WTC11 (cell line): ENCODE measurements around the gene EFNB3. TPM values are rescaled to one million over a fixed set of nuclear protein-coding genes. Genes with fewer than 3 reads are reported as not detected.

Experiments used
- ATAC-seq: fragments of 200-7000 bp; cut with Tn5 transposase; 2 replicates; pipeline ENCODE4 v1.10.0; 2021; ENCODE audit warnings: mild to moderate bottlenecking, moderate library complexity
- CTCF ChIA-PET: fragments of 300-600 bp; sonication (Branson Sonifier 250); formaldehyde crosslinking; loops from one replicate; lab custom pipeline; 2021; ENCODE audit warnings: antibody characterized with exemption; lab: Charles Lee
- POLR2A ChIA-PET: fragments of 350-600 bp; sonication (Branson Sonifier 250); formaldehyde crosslinking; loops from one replicate; lab custom pipeline; 2021; ENCODE audit warnings: antibody characterized with exemption; lab: Charles Lee
- DNase-seq: peaks from one replicate; pipeline ENCODE4 v3.0.0; 2021; ENCODE audit warnings: low spot score
- H3K27ac Mint-ChIP-seq: 2 replicates; pipeline ENCODE4 v1.8.0; 2021; ENCODE audit warnings: mixed read lengths
- H3K27me3 Mint-ChIP-seq: 2 replicates; pipeline ENCODE4 v1.8.0; 2021; ENCODE audit warnings: low read depth, mild to moderate bottlenecking, moderate library complexity, mixed read lengths
- H3K36me3 Mint-ChIP-seq: 2 replicates; pipeline ENCODE4 v1.8.0; 2021; ENCODE audit warnings: mixed read lengths
- H3K4me1 Mint-ChIP-seq: 2 replicates; pipeline ENCODE4 v1.8.0; 2022; ENCODE audit warnings: mixed read lengths
- H3K4me3 Mint-ChIP-seq: 2 replicates; pipeline ENCODE4 v1.8.0; 2021; ENCODE audit warnings: mild to moderate bottlenecking, moderate library complexity, mixed read lengths
- H3K9me3 Mint-ChIP-seq: 2 replicates; pipeline ENCODE4 v1.8.0; 2021; ENCODE audit warnings: mixed read lengths
- CREB1 ChIP-seq: sonication (generic); formaldehyde crosslinking; IDR thresholded peaks from 2 replicates; pipeline ENCODE4 v1.8.0; 2023; ENCODE audit warnings: mild to moderate bottlenecking, missing genetic modification reagents
- FOXJ3 ChIP-seq: sonication (generic); formaldehyde crosslinking; IDR thresholded peaks from 2 replicates; pipeline ENCODE4 v1.9.0; 2021; ENCODE audit warnings: missing genetic modification reagents, mild to moderate bottlenecking, borderline replicate concordance
- FOXP1 ChIP-seq: sonication (generic); formaldehyde crosslinking; IDR thresholded peaks from 2 replicates; pipeline ENCODE4 v1.8.0; 2022; ENCODE audit warnings: missing genetic modification reagents, mild to moderate bottlenecking, moderate library complexity, borderline replicate concordance
- GRHL2 ChIP-seq: fragments of 250-450 bp; sonication (Bioruptor Pico); IDR thresholded peaks from 2 replicates; pipeline ENCODE4 v1.8.0; 2022; ENCODE audit warnings: mild to moderate bottlenecking, moderate library complexity; ENCODE audit not compliant: insufficient replicate concordance, severe bottlenecking
- GTF2I ChIP-seq: fragments of 250-450 bp; sonication (Bioruptor Pico); conservative IDR thresholded peaks from 2 replicates; pipeline ENCODE4 v1.4.0; 2021; ENCODE audit warnings: mild to moderate bottlenecking
- HMGXB4 ChIP-seq: sonication (generic); formaldehyde crosslinking; IDR thresholded peaks from 2 replicates; pipeline ENCODE4 v1.8.1; 2023; ENCODE audit warnings: mild to moderate bottlenecking, moderate library complexity, missing genetic modification reagents
- MXD4 ChIP-seq: fragments of 250-450 bp; sonication (Bioruptor Pico); IDR thresholded peaks from 2 replicates; pipeline ENCODE4 v1.8.0; 2021; ENCODE audit warnings: mild to moderate bottlenecking, moderate library complexity, borderline replicate concordance
- NFATC4 ChIP-seq: fragments of 250-450 bp; sonication (Bioruptor Pico); IDR thresholded peaks from 2 replicates; pipeline ENCODE4 v1.9.0; 2021; ENCODE audit warnings: mild to moderate bottlenecking
- NFYB ChIP-seq: sonication (generic); formaldehyde crosslinking; conservative IDR thresholded peaks from 2 replicates; pipeline ENCODE4 v1.8.0; 2022; ENCODE audit warnings: low read depth, missing genetic modification reagents
- NR1H2 ChIP-seq: sonication (generic); formaldehyde crosslinking; IDR thresholded peaks from 2 replicates; pipeline ENCODE4 v1.9.0; 2021; ENCODE audit warnings: mild to moderate bottlenecking, moderate library complexity, missing genetic modification reagents
- PRDM15 ChIP-seq: sonication (generic); formaldehyde crosslinking; IDR thresholded peaks from 2 replicates; pipeline ENCODE4 v1.8.0; 2022; ENCODE audit warnings: missing genetic modification reagents
- SMAD3 ChIP-seq: sonication (generic); formaldehyde crosslinking; IDR thresholded peaks from 2 replicates; pipeline ENCODE4 v1.8.0; 2022; ENCODE audit warnings: missing genetic modification reagents, mild to moderate bottlenecking, borderline replicate concordance
- TCF7 ChIP-seq: sonication (generic); formaldehyde crosslinking; IDR thresholded peaks from 2 replicates; pipeline ENCODE4 v1.8.0; 2022; ENCODE audit warnings: mild to moderate bottlenecking, low read depth, missing genetic modification reagents, moderate library complexity
- USF1 ChIP-seq: sonication (generic); formaldehyde crosslinking; IDR thresholded peaks from 2 replicates; pipeline ENCODE4 v1.8.0; 2022; ENCODE audit warnings: mild to moderate bottlenecking, missing genetic modification reagents
- ZBTB43 ChIP-seq: sonication (generic); formaldehyde crosslinking; IDR thresholded peaks from 2 replicates; pipeline ENCODE4 v1.8.1; 2023; ENCODE audit warnings: mild to moderate bottlenecking, missing genetic modification reagents
- ZNF219 ChIP-seq: sonication (generic); formaldehyde crosslinking; IDR thresholded peaks from 2 replicates; pipeline ENCODE4 v1.8.0; 2023; ENCODE audit warnings: missing genetic modification reagents, mild to moderate bottlenecking, borderline replicate concordance
- ZNF396 ChIP-seq: fragments of 250-450 bp; sonication (Bioruptor Pico); IDR thresholded peaks from 2 replicates; pipeline ENCODE4 v1.8.0; 2021; ENCODE audit warnings: mild to moderate bottlenecking, moderate library complexity, borderline replicate concordance
- ZNF425 ChIP-seq: fragments of 250-450 bp; sonication (Bioruptor Pico); conservative IDR thresholded peaks from 2 replicates; pipeline ENCODE4 v1.9.0; 2021; ENCODE audit warnings: mild to moderate bottlenecking
- ZNF671 ChIP-seq: fragments of 250-450 bp; sonication (Bioruptor Pico); IDR thresholded peaks from 2 replicates; pipeline ENCODE4 v1.8.0; 2021; ENCODE audit warnings: mild to moderate bottlenecking
- total RNA-seq: library from RNA; stranded (reverse); gene quantifications from 3 replicates; pipeline ENCODE4 v1.2.3, GENCODE V29; 2021

EFNB3 gene
- total RNA-seq, 1 experiment from 2014 or later = 14.7 TPM

- TF ChIP-seq TCF7 (CRISPR knock-in tag) (no peak), ZBTB43 (CRISPR knock-in tag) (no peak), ZNF396 (CRISPR knock-in tag) (no peak)
Measured at GRCh38 chr17:7697828-7698588, 7.0 kb upstream of the EFNB3 start (continued).

GRCh38 chr17:7700510-7700909 lies 4.5 kb upstream of the EFNB3 start:
- ChIA-PET POLR2A (interaction anchor here (1.0 kb wide), 1 partner anchor 33 kb away, joined by 3 read pairs; no protein-coding TSS in a partner anchor), CTCF (interaction anchor here (2.3 kb wide), 1 partner anchor 13 kb away, joined by 17 read pairs; the partner anchor contains the start of genes TP53 and WRAP53)
- ATAC-seq = no peak
- TF ChIP-seq HMGXB4 = no peak
- TF ChIP-seq ZNF425 (CRISPR knock-in tag) = no peak
- H3K4me1 Mint-ChIP-seq = peaks cover 17% of the 10 kb centered on the region
- DNase-seq = no peak
- no peaks in the 10 kb centered on the region; the same call in 1 of the 2 replicates for H3K27me3 Mint-ChIP-seq
- no peaks in the 10 kb centered on the region for H3K9me3 Mint-ChIP-seq
- H3K36me3 Mint-ChIP-seq = peaks cover 11% of the 10 kb centered on the region
- H3K4me3 Mint-ChIP-seq = no peak overlapping the region
- no peak overlapping the region; the same call in 1 of the 2 replicates for H3K27ac Mint-ChIP-seq

GRCh38 chr17:7701681-7702080 lies 3.3 kb upstream of the EFNB3 start:
- POLR2A ChIA-PET = no interaction called here
- Mint-ChIP-seq H3K36me3 (peaks cover 3% of the 10 kb centered on the region), H3K4me1 (peaks cover 28% of the 10 kb centered on the region), H3K27me3 (peaks cover 11% of the 10 kb centered on the region), H3K27ac (no peak overlapping the region), H3K9me3 (no peaks in the 10 kb centered on the region), H3K4me3 (no peak overlapping the region)
- TF ChIP-seq NFATC4 (CRISPR knock-in tag) (no peak), NR1H2 (no peak), USF1 (CRISPR knock-in tag) (no peak)
- DNase-seq = no peak
- ATAC-seq = no peak
- CTCF ChIA-PET = interaction anchor here (1.0 to 2.3 kb wide), 2 partner anchors 14 to 15 kb away, joined by 3 to 17 read pairs; partner anchors contain the start of genes TP53 and WRAP53

GRCh38 chr17:7702776-7703175 lies 2.2 kb upstream of the EFNB3 start:
- peaks cover 13% of the 10 kb centered on the region for H3K27me3 Mint-ChIP-seq
- no peak overlapping the region for H3K4me3 Mint-ChIP-seq
- ATAC-seq = no peak
- peaks cover 2% of the 10 kb centered on the region; the same call in 1 of the 2 replicates for H3K36me3 Mint-ChIP-seq
- H3K27ac Mint-ChIP-seq = peak overlapping the region; percentile 74; the same call in 1 of the 2 replicates
- ChIA-PET CTCF (interaction anchor here (0.6 to 6.1 kb wide), 11 partner anchors 9 to 338 kb away, joined by 4 to 72 read pairs (median 7); partner anchors contain the start of genes DNAH2, FXR2, SHBG and SOX15), POLR2A (interaction anchor here (0.6 to 4.0 kb wide), 5 partner anchors 11 to 75 kb away, joined by 3 to 55 read pairs (median 8); partner anchors contain the start of genes ATP1B2, SAT2, TP53 and WRAP53)
- no peak for DNase-seq
- H3K4me1 Mint-ChIP-seq = peaks cover 30% of the 10 kb centered on the region
- H3K9me3 Mint-ChIP-seq = no peaks in the 10 kb centered on the region
- TF ChIP-seq FOXJ3 (no peak), GTF2I (CRISPR knock-in tag) (no peak), NFYB (CRISPR knock-in tag) (no peak), MXD4 (no peak), FOXP1 (no peak), CREB1 (CRISPR knock-in tag) (no peak), GRHL2 (CRISPR knock-in tag) (no peak), ZNF219 (CRISPR knock-in tag) (no peak), PRDM15 (CRISPR knock-in tag) (no peak), ZNF671 (CRISPR knock-in tag) (no peak), SMAD3 (CRISPR knock-in tag) (no peak)
